ENCODE data around the gene PCNX1.

GRCh38 chr14:71001742-71002141, 94.5 kb downstream of the PCNX1 start:
- TF ChIP-seq CTCF (conservative IDR thresholded peaks at IDR 0.05; ENCODE audit: low read depth, low read length) (no peak), EZH2 (IDR thresholded peaks at IDR 0.05; ENCODE audit: low read length, unreplicated experiment) (no peak)
